IPS-20b (cell line): ENCODE measurements around the gene CCL26.
"Not testable (repeated sequence)": the region's sequence is repeated elsewhere in the genome, so short reads cannot be mapped to it uniquely, and the experiment has no call there.

Source experiments
- H3K27ac ChIP-seq: one replicate; pipeline ENCODE4 v1.5.1; 2013; ENCODE audit warnings: low read length
- H3K27me3 ChIP-seq: 2 replicates; pipeline ENCODE4 v1.6.1; 2013; ENCODE audit warnings: mild to moderate bottlenecking, low read length, inconsistent platforms; ENCODE audit not compliant: insufficient read depth
- H3K36me3 ChIP-seq: 2 replicates; pipeline ENCODE4 v1.6.1; 2013; ENCODE audit warnings: low read depth, mild to moderate bottlenecking, inconsistent platforms, low read length, moderate library complexity; ENCODE audit not compliant: insufficient read depth
- H3K4me1 ChIP-seq: 2 replicates; pipeline ENCODE4 v1.6.1; 2013; ENCODE audit warnings: mild to moderate bottlenecking, control low read depth, inconsistent platforms, low read length, moderate library complexity; ENCODE audit not compliant: insufficient read depth
- H3K4me3 ChIP-seq: 2 replicates; pipeline ENCODE4 v1.5.1; 2013; ENCODE audit warnings: mild to moderate bottlenecking, low read length, inconsistent platforms
- H3K9ac ChIP-seq: 2 replicates; pipeline ENCODE4 v1.6.1; 2013; ENCODE audit warnings: low read depth, mild to moderate bottlenecking, inconsistent platforms, low read length, moderate library complexity
- H3K9me3 ChIP-seq: 2 replicates; pipeline ENCODE4 v1.6.1; 2013; ENCODE audit warnings: mild to moderate bottlenecking, low read depth, low read length, inconsistent platforms; ENCODE audit not compliant: insufficient read depth

The CCL26 gene

DNA sequence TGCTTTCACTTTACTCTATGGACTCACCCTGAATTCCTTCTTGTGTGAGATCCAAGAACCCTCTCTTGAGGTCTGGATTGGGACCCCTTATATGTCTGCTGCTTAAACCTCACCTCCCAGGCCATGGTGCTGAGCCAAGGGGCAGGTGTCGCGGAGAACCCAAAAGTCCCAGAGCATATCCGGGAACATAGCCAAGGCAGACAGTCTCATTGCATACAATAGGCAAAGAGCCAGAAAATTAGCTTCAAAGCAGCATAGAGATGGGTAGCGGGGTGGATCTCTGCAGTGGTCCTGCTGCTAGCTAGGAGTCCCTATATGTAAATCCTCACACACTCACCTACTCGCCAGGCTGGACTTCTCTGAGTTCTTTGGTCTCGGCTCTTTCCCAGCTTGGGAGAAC lies 36.1 kb upstream of the CCL26 start:
- H3K4me3 ChIP-seq = no peak overlapping the region
- H3K4me1 ChIP-seq = no peaks in the 10 kb centered on the region
- no peaks in the 10 kb centered on the region for H3K36me3 ChIP-seq
- H3K27ac ChIP-seq = no peak overlapping the region
- no peaks in the 10 kb centered on the region for H3K27me3 ChIP-seq
- no peak overlapping the region for H3K9ac ChIP-seq
- peaks cover 9% of the 10 kb centered on the region for H3K9me3 ChIP-seq

DNA sequence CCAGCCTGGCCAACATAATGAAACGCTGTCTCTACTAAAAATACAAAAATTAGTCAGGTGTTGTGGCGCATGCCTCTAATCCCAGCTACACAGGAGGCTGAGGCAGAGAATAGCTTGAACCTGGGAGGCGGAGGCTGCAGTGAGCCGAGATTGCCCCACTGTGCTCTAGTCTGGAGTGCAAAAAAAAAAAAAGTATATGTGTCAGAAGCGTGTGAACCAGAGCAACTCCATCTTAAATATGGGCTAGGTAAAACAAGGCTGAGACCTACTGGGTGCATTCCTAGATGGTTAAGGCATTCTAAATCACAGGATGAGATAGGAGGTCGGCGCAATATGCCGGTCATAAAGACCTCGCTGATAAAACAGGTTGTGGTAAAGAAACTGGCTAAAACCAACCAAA lies 35.4 kb upstream of the CCL26 start:
- Histone ChIP-seq H3K4me1 (no peaks in the 10 kb centered on the region), H3K4me3 (no peak overlapping the region), H3K9me3 (peaks cover 9% of the 10 kb centered on the region), H3K27me3 (no peaks in the 10 kb centered on the region), H3K9ac (no peak overlapping the region), H3K27ac (no peak overlapping the region), H3K36me3 (no peaks in the 10 kb centered on the region)

DNA sequence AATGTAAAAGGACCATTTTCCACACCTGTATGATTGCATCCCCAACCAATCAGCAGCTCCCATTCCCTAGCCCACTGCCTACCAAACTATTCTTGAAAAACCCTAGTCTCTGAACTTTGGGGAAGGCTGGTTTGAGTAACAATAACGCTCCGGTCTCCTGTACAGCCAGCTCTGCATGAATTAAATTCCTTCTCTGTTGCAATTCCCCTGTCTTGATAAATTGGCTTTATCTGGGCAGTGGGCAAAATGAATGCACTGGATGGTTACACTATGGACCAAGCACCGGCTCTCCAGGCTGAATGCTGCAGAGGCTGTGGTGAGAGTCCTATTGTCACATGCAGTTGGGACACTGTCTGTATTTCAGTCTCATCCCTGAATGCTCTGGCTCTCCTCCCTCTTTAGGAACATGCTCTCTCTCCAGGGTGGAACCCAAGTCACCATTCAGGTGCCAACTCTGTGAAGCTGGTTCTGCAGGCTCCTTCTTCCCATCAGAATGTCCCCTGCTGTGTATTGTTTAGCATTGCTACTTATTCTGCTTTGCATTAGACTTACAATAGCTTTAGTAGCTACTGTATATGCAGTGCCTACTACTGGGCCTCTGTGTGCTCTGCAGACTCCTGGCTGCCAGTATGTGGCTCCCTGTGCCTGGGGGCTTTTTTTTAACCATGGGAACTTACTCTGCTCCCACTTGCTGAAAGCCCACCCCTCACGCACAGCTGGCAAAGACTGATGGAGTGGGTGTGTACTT lies 34.7 kb upstream of the CCL26 start:
- no peak overlapping the region for H3K27ac ChIP-seq
- no peaks in the 10 kb centered on the region for H3K4me1 ChIP-seq
- no peak overlapping the region for H3K9ac ChIP-seq
- no peaks in the 10 kb centered on the region for H3K36me3 ChIP-seq
- H3K9me3 ChIP-seq = peaks cover 9% of the 10 kb centered on the region
- H3K27me3 ChIP-seq = no peaks in the 10 kb centered on the region
- no peak overlapping the region for H3K4me3 ChIP-seq

DNA sequence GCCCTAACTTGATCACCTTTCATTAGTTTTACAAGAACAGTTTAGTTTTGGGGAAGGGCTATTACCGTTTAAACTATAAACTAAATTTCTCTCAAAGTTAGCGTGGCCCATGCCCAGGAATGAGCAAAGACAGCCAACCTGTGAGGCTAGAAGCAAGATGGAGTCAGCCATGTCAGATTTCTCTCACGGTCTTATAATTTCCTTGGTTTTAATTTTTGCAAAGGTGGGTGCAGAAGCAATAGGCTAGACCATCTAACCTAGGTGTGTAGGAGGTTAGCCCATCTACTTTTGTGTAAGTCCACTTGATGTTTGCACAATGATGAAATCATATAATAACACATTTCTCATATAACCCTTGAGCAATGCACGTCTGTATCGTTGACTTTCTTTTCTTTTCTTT lies 32.7 kb upstream of the CCL26 start:
- Histone ChIP-seq H3K4me1 (no peaks in the 10 kb centered on the region), H3K27ac (no peak overlapping the region), H3K36me3 (no peaks in the 10 kb centered on the region), H3K4me3 (no peak overlapping the region), H3K9me3 (peaks cover 9% of the 10 kb centered on the region), H3K9ac (no peak overlapping the region), H3K27me3 (no peaks in the 10 kb centered on the region)

GRCh38 chr7:75804004-75804403 lies 32.0 kb upstream of the CCL26 start:
- H3K27me3 ChIP-seq = no peaks in the 10 kb centered on the region

GRCh38 chr7:75802552-75802821 lies 30.5 kb upstream of the CCL26 start:
- no peak overlapping the region for H3K4me3 ChIP-seq
- H3K4me1 ChIP-seq = no peaks in the 10 kb centered on the region
- H3K27me3 ChIP-seq = no peaks in the 10 kb centered on the region
- H3K9me3 ChIP-seq = peaks cover 9% of the 10 kb centered on the region
- no peak overlapping the region for H3K9ac ChIP-seq
- no peak overlapping the region for H3K27ac ChIP-seq
- H3K36me3 ChIP-seq = no peaks in the 10 kb centered on the region

More at GRCh38 chr7:75804004-75804403, 32.0 kb upstream of the CCL26 start:
- Histone ChIP-seq H3K9me3 (peaks cover 9% of the 10 kb centered on the region), H3K4me1 (no peaks in the 10 kb centered on the region), H3K4me3 (no peak overlapping the region), H3K27ac (no peak overlapping the region), H3K36me3 (no peaks in the 10 kb centered on the region), H3K9ac (no peak overlapping the region)

DNA sequence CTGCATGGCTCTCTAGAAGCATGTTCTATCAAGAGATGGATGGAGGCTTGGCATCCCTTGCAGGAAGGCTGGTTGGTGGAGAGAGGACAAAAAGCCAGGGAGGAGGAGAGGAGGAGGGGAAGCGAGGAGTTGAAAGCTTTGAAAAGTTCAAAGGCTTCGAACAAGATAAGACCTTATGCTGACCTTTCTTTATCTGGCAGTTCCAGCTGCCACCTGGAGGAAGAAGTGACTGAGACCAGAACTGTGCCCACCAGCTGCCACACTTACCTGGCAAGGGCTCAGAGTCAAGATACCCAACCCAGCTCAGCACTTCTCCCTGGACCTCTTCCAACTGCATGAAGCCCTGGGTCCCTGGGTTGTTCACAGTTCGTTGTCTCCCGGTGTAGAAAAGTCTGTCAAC lies 26.8 kb upstream of the CCL26 start:
- Histone ChIP-seq H3K27ac (no peak overlapping the region), H3K9me3 (no peaks in the 10 kb centered on the region), H3K36me3 (no peaks in the 10 kb centered on the region), H3K9ac (no peak overlapping the region), H3K4me1 (no peaks in the 10 kb centered on the region), H3K4me3 (no peak overlapping the region), H3K27me3 (no peaks in the 10 kb centered on the region)

GRCh38 chr7:75796420-75796819 lies 24.4 kb upstream of the CCL26 start:
- no peaks in the 10 kb centered on the region for H3K27me3 ChIP-seq
- H3K9me3 ChIP-seq = no peaks in the 10 kb centered on the region
- H3K27ac ChIP-seq = no peak overlapping the region
- H3K4me1 ChIP-seq = no peaks in the 10 kb centered on the region
- H3K4me3 ChIP-seq = no peak overlapping the region
- H3K36me3 ChIP-seq = no peaks in the 10 kb centered on the region
- H3K9ac ChIP-seq = no peak overlapping the region

GRCh38 chr7:75795831-75796285 lies 23.8 kb upstream of the CCL26 start:
- no peak overlapping the region for H3K27ac ChIP-seq
- H3K9ac ChIP-seq = no peak overlapping the region
- H3K36me3 ChIP-seq = no peaks in the 10 kb centered on the region
- H3K27me3 ChIP-seq = no peaks in the 10 kb centered on the region
- H3K4me1 ChIP-seq = no peaks in the 10 kb centered on the region
- no peaks in the 10 kb centered on the region for H3K9me3 ChIP-seq
- no peak overlapping the region for H3K4me3 ChIP-seq

- H3K4me3 ChIP-seq = no peak overlapping the region
- H3K9me3 ChIP-seq = no peaks in the 10 kb centered on the region
- H3K27me3 ChIP-seq = no peaks in the 10 kb centered on the region
- no peak overlapping the region for H3K9ac ChIP-seq
- no peak overlapping the region for H3K27ac ChIP-seq
- H3K4me1 ChIP-seq = peaks cover 2% of the 10 kb centered on the region; the same call in 1 of the 2 replicates
- no peaks in the 10 kb centered on the region for H3K36me3 ChIP-seq
These were observed 21.7 kb upstream of the CCL26 start for GRCh38 chr7:75793676-75794075.

DNA sequence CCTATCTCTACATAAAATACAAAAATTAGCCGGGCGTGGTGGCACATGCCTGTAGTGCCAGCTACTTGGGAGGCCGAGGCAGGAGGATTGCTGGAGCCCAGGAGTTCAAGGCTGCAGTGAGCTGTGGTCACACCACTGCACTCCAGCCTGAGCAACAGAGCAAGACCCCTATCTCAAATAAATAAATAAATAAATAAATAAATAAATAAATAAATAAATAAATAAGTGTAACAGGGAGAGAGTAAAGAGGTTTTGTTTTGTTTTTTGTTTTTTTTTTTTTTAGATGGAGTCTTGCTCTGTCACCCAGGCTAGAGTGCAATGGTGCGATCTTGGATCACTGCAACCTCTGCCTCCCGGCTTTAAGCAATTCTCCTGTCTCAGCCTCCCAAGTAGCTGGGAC lies 20.6 kb upstream of the CCL26 start:
- not testable (repeated sequence) for H3K36me3 ChIP-seq, H3K9ac ChIP-seq, H3K27ac ChIP-seq, H3K4me3 ChIP-seq, H3K9me3 ChIP-seq, H3K4me1 ChIP-seq, H3K27me3 ChIP-seq

- H3K36me3 ChIP-seq = no peaks in the 10 kb centered on the region
- H3K9ac ChIP-seq = peak overlapping the region; percentile 15; the same call in 1 of the 2 replicates
- no peak overlapping the region for H3K4me3 ChIP-seq
- H3K4me1 ChIP-seq = peaks cover 9% of the 10 kb centered on the region; the same call in 1 of the 2 replicates
- no peaks in the 10 kb centered on the region for H3K9me3 ChIP-seq
- H3K27ac ChIP-seq = no peak overlapping the region
- H3K27me3 ChIP-seq = no peaks in the 10 kb centered on the region
These were observed 17.4 kb upstream of the CCL26 start for GRCh38 chr7:75789361-75789924.
